ENCODE data around the gene DDX41. TPM values are rescaled to one million over a fixed set of nuclear protein-coding genes. Genes with fewer than 3 reads are reported as not detected.

Gene DDX41
- total RNA-seq, 1 experiment from 2014 or later = 133 TPM

DNA sequence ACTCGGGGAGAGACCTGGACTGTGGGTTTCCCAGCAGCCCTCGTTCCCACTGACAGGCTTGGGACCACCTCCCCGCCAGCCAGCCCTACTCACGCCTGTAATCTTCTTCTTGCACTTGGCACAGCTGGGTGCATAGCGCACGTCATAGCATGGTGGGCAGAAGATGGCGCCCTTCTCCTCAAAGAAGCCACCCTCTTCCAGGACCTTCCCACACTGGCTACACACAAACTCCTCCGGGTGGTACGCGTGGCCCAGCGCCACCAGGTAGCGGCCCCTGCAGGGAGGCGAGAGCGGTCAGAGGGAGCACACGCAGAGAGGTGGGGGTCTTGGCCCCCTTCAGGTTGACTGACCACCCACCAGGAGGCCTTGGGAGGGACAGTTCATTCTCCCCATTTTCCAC lies 28.8 kb downstream of the DDX41 start:
- H3K23ac ChIP-seq (ENCODE audit: insufficient read length, low read depth, low read length) = no peak overlapping the region
- H3K18ac ChIP-seq (ENCODE audit: insufficient read length, low read depth, low read length) = no peak overlapping the region
- H3K79me1 ChIP-seq (ENCODE audit: insufficient read depth, low read depth, low read length, poor library complexity, severe bottlenecking) = no peaks in the 10 kb centered on the region
- Mint-ChIP-seq H3K4me3 (no peak overlapping the region), H3K9me3 (no peaks in the 10 kb centered on the region; a peak in 1 of 5 replicates), H3K36me3 (ENCODE audit: insufficient read depth in 1 of 3, low read depth in 3 of 3) (peaks cover 46 to 87% (median 82%) of the 10 kb centered on the region in 3 experiments), H3K27ac (peak overlapping the region in 1 of 3 experiments; percentile 58; a peak in 1 of 7 replicates), H3K27me3 (ENCODE audit: low read depth) (no peaks in the 10 kb centered on the region; the same call in none of the 2 replicates), H3K4me1 (peaks cover 8 to 16% of the 10 kb centered on the region in 2 experiments)
- no peaks in the 10 kb centered on the region for H3K79me2 ChIP-seq (ENCODE audit: insufficient read depth, low read length)
- no peak for DNase-seq
- H2AK5ac ChIP-seq (ENCODE audit: insufficient read length, low read length) = no peak overlapping the region
- WGBS (ENCODE audit: extremely low coverage, insufficient read length, low lambda C conversion rate) = no CpG with 5 or more reads among the region's 15 CpGs
- H3K4ac ChIP-seq (ENCODE audit: low read depth, low read length) = no peak overlapping the region
- H3T11ph ChIP-seq (ENCODE audit: low read length) = no peak overlapping the region
- no peak overlapping the region for H2BK5ac ChIP-seq (ENCODE audit: insufficient read length, low read length)
- no peak overlapping the region for H2AFZ ChIP-seq (ENCODE audit: low read length)
- H3K27me3 ChIP-seq (ENCODE audit: insufficient read depth, low read length) = no peaks in the 10 kb centered on the region
- H4K8ac ChIP-seq (replicated peaks; ENCODE audit: insufficient read length, low read depth, low read length) = no peak overlapping the region
- no peaks in the 10 kb centered on the region; the same call in 1 of the 2 replicates for H3K4me1 ChIP-seq (ENCODE audit: insufficient read depth, low read length)
- no peak overlapping the region for H3K27ac ChIP-seq (ENCODE audit: insufficient read length, low read depth, low read length)
- H2BK12ac ChIP-seq (ENCODE audit: insufficient read length, low read depth, low read length) = no peak overlapping the region
- H3K9me3 ChIP-seq (ENCODE audit: control insufficient read depth, low read depth, low read length) = no peaks in the 10 kb centered on the region
- no peak overlapping the region for H4K91ac ChIP-seq (ENCODE audit: insufficient read length, low read depth, low read length)
- no peak overlapping the region for H3K14ac ChIP-seq (ENCODE audit: insufficient read depth, low read length)
- H3K9ac ChIP-seq (ENCODE audit: extremely low read depth, insufficient read length, low read length) = no peak overlapping the region
- H2BK120ac ChIP-seq (ENCODE audit: low read depth, low read length, poor library complexity, severe bottlenecking) = no peak overlapping the region
- no peak overlapping the region for H2BK15ac ChIP-seq (ENCODE audit: low read depth, low read length)
- H4K5ac ChIP-seq (ENCODE audit: insufficient read length, low read depth, low read length) = no peak overlapping the region
- no peak overlapping the region for H2BK20ac ChIP-seq (ENCODE audit: low read depth, low read length, poor library complexity, severe bottlenecking)
- H3K56ac ChIP-seq (ENCODE audit: insufficient read length, low read depth, low read length) = no peak overlapping the region
- no peaks in the 10 kb centered on the region for H3K23me2 ChIP-seq (ENCODE audit: insufficient read length, low read depth, low read length, poor library complexity, severe bottlenecking)
- H3K4me2 ChIP-seq (ENCODE audit: insufficient read depth, insufficient read length, low read length) = no peak overlapping the region
- TF ChIP-seq, protein P1, sequence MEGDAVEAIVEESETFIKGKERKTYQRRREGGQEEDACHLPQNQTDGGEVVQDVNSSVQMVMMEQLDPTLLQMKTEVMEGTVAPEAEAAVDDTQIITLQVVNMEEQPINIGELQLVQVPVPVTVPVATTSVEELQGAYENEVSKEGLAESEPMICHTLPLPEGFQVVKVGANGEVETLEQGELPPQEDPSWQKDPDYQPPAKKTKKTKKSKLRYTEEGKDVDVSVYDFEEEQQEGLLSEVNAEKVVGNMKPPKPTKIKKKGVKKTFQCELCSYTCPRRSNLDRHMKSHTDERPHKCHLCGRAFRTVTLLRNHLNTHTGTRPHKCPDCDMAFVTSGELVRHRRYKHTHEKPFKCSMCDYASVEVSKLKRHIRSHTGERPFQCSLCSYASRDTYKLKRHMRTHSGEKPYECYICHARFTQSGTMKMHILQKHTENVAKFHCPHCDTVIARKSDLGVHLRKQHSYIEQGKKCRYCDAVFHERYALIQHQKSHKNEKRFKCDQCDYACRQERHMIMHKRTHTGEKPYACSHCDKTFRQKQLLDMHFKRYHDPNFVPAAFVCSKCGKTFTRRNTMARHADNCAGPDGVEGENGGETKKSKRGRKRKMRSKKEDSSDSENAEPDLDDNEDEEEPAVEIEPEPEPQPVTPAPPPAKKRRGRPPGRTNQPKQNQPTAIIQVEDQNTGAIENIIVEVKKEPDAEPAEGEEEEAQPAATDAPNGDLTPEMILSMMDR (conservative IDR thresholded peaks at IDR 0.05) = peak; percentile 26; the same call in 2 of the 3 replicates
- H4K20me1 ChIP-seq (ENCODE audit: control insufficient read depth, insufficient read depth, insufficient read length) = no peaks in the 10 kb centered on the region

Data from H9 (cell line).